ENCODE data around the gene ZNF638. TPM values are rescaled to one million over a fixed set of nuclear protein-coding genes. Genes with fewer than 3 reads are reported as not detected.

Gene ZNF638
- total and polyA plus RNA-seq, 10 of the 15 experiments (the other 5 are each of a cell fraction or from before 2014, with no cell fraction given) = 37.6 to 133 (median 64.5) TPM

DNA sequence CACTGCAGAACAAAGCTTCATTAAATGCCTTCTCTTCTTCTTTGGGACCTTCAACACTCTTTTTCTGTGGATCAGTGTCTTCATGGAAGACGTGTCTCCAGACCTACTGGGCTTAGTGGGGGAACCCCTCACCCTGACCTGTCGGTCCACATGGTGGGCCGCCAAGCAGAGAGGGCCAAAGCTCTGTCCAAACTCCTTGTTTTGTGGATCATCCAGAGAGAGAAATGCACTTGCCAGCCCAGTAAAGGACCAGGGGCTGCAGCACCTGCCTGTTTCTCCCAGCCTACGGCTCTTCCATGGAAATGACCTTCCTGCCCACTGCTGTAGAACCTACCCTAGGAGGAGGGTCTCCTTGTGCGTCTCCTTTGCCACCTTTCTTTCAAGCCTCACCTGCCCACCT lies 147.7 kb downstream of the ZNF638 start (continued):
- TF ChIP-seq, protein P1, sequence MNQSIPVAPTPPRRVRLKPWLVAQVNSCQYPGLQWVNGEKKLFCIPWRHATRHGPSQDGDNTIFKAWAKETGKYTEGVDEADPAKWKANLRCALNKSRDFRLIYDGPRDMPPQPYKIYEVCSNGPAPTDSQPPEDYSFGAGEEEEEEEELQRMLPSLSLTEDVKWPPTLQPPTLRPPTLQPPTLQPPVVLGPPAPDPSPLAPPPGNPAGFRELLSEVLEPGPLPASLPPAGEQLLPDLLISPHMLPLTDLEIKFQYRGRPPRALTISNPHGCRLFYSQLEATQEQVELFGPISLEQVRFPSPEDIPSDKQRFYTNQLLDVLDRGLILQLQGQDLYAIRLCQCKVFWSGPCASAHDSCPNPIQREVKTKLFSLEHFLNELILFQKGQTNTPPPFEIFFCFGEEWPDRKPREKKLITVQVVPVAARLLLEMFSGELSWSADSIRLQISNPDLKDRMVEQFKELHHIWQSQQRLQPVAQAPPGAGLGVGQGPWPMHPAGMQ (IDR thresholded peaks at IDR 0.05; ENCODE audit: borderline replicate concordance) = no peak
- no peak for TF ChIP-seq SREBF1 (IDR thresholded peaks at IDR 0.05; ENCODE audit: low read length)
- TF ChIP-seq SMAD1 (IDR thresholded peaks at IDR 0.05; ENCODE audit: low read depth, partially characterized antibody) = no peak
- no peak for TF ChIP-seq CHD2 (IDR thresholded peaks at IDR 0.05; ENCODE audit: borderline replicate concordance, low read depth, low read length)
- no peak for TF ChIP-seq RFX5 (IDR thresholded peaks at IDR 0.05; ENCODE audit: low read depth, low read length)
- TF ChIP-seq BCL11A (IDR thresholded peaks at IDR 0.05; ENCODE audit: low read depth, low read length) = no peak
- no peak for TF ChIP-seq MEF2B (IDR thresholded peaks at IDR 0.05; ENCODE audit: partially characterized antibody, poor library complexity, severe bottlenecking)

DNA sequence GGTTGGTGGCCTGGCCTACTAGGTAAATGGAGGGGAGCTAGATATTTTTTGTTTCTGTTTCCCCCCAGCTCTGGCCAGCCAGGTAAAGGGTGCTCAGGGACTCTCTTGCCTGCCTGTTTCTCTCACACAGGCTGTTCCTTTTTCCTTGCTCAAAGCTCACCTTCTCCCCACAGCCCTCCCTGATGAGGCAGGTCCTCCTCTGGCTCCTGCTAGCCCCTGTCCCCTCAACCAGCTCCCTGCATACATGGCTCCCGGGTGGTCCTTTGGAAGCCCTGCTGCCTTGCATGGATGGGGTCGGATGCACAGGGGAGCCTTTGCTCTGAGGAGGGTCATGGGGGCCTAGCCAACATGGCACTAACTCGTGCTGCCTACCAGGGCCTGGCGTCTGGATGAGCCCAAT lies 149.5 kb downstream of the ZNF638 start:
- ChIA-PET SMC1A (ENCODE audit: uncharacterized antibody, unreplicated experiment) (no interaction called here), CTCF (interaction anchor here (0.9 kb wide), 2 partner anchors 57 to 181 kb away, joined by 3 read pairs; no protein-coding TSS in a partner anchor), RAD21 (ENCODE audit: unreplicated experiment) (no interaction called here), POLR2A (no interaction called here)
- FAIRE-seq (no peak), DNase-seq (ENCODE audit: low read depth, low spot score) (no peak), ATAC-seq (no peak)
- Histone ChIP-seq H4K20me1 (ENCODE audit: control insufficient read depth, insufficient read depth) (no peaks in the 10 kb centered on the region), H2AFZ (ENCODE audit: control insufficient read depth, low read depth, low read length) (no peak overlapping the region), H3K4me1 (ENCODE audit: control insufficient read depth, insufficient read depth, low read length) (no peaks in the 10 kb centered on the region), H3K9me3 (replicated peaks; ENCODE audit: control insufficient read depth, insufficient read depth, low read length) (no peaks in the 10 kb centered on the region), H3K4me2 (ENCODE audit: control insufficient read depth, insufficient read depth) (no peak overlapping the region), H3K36me3 (ENCODE audit: control insufficient read depth in 2 of 2, insufficient read depth in 2 of 2, low read length in 1 of 2) (no peaks in the 10 kb centered on the region), H3K9ac (ENCODE audit: control insufficient read depth, insufficient read depth, low read length) (no peak overlapping the region), H3K79me2 (ENCODE audit: control insufficient read depth, insufficient read depth, low read length) (no peaks in the 10 kb centered on the region), H3K27me3 (replicated peaks in 1 of 2; ENCODE audit: control insufficient read depth in 2 of 2, insufficient read depth in 2 of 2, low read length in 1 of 2) (no peaks in the 10 kb centered on the region; a peak in 1 of 4 replicates), H3K27ac (ENCODE audit: control insufficient read depth, insufficient read depth) (no peak overlapping the region), H3K4me3 (no peak overlapping the region)
- no TSS peak for BruUV-seq (replicated peaks)
- intact Hi-C loops (cut with micrococcal nuclease; ENCODE audit: unreplicated experiment) = no loop called here
- in situ Hi-C loops (cut with MboI) = no loop called here
- no peak for TF ChIP-seq IKZF1 (conservative IDR thresholded peaks at IDR 0.05)
- 2% methylated on average over 4 of the region's 4 CpGs for WGBS (ENCODE audit: insufficient coverage, insufficient replicate concordance, low lambda C conversion rate, missing lambda C conversion rate)

Measured in GM12878 (cell line).